Rectal smooth muscle tissue (tissue), 1 donor: Measurements from ENCODE around the gene AP1M2.
"Not testable (repeated sequence)": the region's sequence is repeated elsewhere in the genome, so short reads cannot be mapped to it uniquely, and the experiment has no call there.

ENCODE experiments used
- H3K27ac ChIP-seq: one replicate; pipeline ENCODE4 v1.7.0; 2013; ENCODE audit warnings: low read depth, low read length, inconsistent platforms
- H3K27me3 ChIP-seq: one replicate; pipeline ENCODE4 v1.7.0; 2013; ENCODE audit warnings: low read length; ENCODE audit not compliant: control insufficient read depth, insufficient read depth
- H3K36me3 ChIP-seq: one replicate; pipeline ENCODE4 v1.7.0; 2013; ENCODE audit warnings: low read length; ENCODE audit not compliant: control insufficient read depth, insufficient read depth
- H3K4me1 ChIP-seq: one replicate; pipeline ENCODE4 v1.7.0; 2013; ENCODE audit warnings: low read length; ENCODE audit not compliant: control insufficient read depth, insufficient read depth
- H3K4me3 ChIP-seq: one replicate; pipeline ENCODE4 v1.7.0; 2013; ENCODE audit warnings: low read length
- H3K9ac ChIP-seq: one replicate; pipeline ENCODE4 v1.7.0; 2013; ENCODE audit warnings: low read length

The AP1M2 gene

GRCh38 chr19:10539016-10539415 lies 48.1 kb downstream of the AP1M2 start:
- H3K4me1 ChIP-seq, H3K36me3 ChIP-seq, H3K27me3 ChIP-seq, H3K4me3 ChIP-seq, H3K9ac ChIP-seq, H3K27ac ChIP-seq: not testable (repeated sequence)

- Histone ChIP-seq H3K27me3 (no peaks in the 10 kb centered on the region), H3K4me3 (no peak overlapping the region), H3K9ac (no peak overlapping the region), H3K27ac (no peak overlapping the region), H3K36me3 (no peaks in the 10 kb centered on the region), H3K4me1 (peaks cover 2% of the 10 kb centered on the region)
Observed at GRCh38 chr19:10538204-10538983, 48.7 kb downstream of the AP1M2 start.

GRCh38 chr19:10537668-10538067 lies 49.4 kb downstream of the AP1M2 start:
- Histone ChIP-seq H3K4me1 (no peaks in the 10 kb centered on the region), H3K4me3 (no peak overlapping the region), H3K27me3 (no peaks in the 10 kb centered on the region), H3K36me3 (no peaks in the 10 kb centered on the region), H3K9ac (no peak overlapping the region), H3K27ac (no peak overlapping the region)

- Histone ChIP-seq H3K4me3 (no peak overlapping the region), H3K9ac (no peak overlapping the region), H3K4me1 (no peaks in the 10 kb centered on the region), H3K27me3 (no peaks in the 10 kb centered on the region), H3K27ac (no peak overlapping the region), H3K36me3 (no peaks in the 10 kb centered on the region)
Observed at GRCh38 chr19:10535613-10536012, 51.5 kb downstream of the AP1M2 start.

GRCh38 chr19:10533646-10534386 lies 53.3 kb downstream of the AP1M2 start:
- Histone ChIP-seq H3K36me3 (no peaks in the 10 kb centered on the region), H3K9ac (no peak overlapping the region), H3K4me3 (no peak overlapping the region), H3K4me1 (no peaks in the 10 kb centered on the region), H3K27me3 (no peaks in the 10 kb centered on the region), H3K27ac (no peak overlapping the region)

GRCh38 chr19:10532457-10532856 lies 54.7 kb downstream of the AP1M2 start:
- H3K9ac ChIP-seq = no peak overlapping the region

GRCh38 chr19:10526887-10527286 lies 60.2 kb downstream of the AP1M2 start:
- not testable (repeated sequence) for H3K4me1 ChIP-seq, H3K9ac ChIP-seq, H3K27ac ChIP-seq, H3K27me3 ChIP-seq, H3K4me3 ChIP-seq, H3K36me3 ChIP-seq

More at GRCh38 chr19:10532457-10532856, 54.7 kb downstream of the AP1M2 start:
- no peaks in the 10 kb centered on the region for H3K4me1 ChIP-seq
- no peak overlapping the region for H3K4me3 ChIP-seq
- H3K36me3 ChIP-seq = no peaks in the 10 kb centered on the region
- H3K27me3 ChIP-seq = no peaks in the 10 kb centered on the region
- H3K27ac ChIP-seq = no peak overlapping the region

- H3K9ac ChIP-seq = no peak overlapping the region
- H3K27ac ChIP-seq = no peak overlapping the region
- no peaks in the 10 kb centered on the region for H3K27me3 ChIP-seq
- H3K36me3 ChIP-seq = no peaks in the 10 kb centered on the region
- no peak overlapping the region for H3K4me3 ChIP-seq
- no peaks in the 10 kb centered on the region for H3K4me1 ChIP-seq
Observed at GRCh38 chr19:10525636-10526035, 61.5 kb downstream of the AP1M2 start.

- no peak overlapping the region for H3K27ac ChIP-seq
Observed at GRCh38 chr19:10523135-10523636, 63.9 kb downstream of the AP1M2 start.

More at GRCh38 chr19:10523135-10523636, 63.9 kb downstream of the AP1M2 start:
- Histone ChIP-seq H3K36me3 (no peaks in the 10 kb centered on the region), H3K27me3 (peaks cover 5% of the 10 kb centered on the region), H3K9ac (no peak overlapping the region), H3K4me3 (no peak overlapping the region), H3K4me1 (no peaks in the 10 kb centered on the region)
